ENCODE measurements around the gene FNDC4. TPM values are rescaled to one million over a fixed set of nuclear protein-coding genes. Genes with fewer than 3 reads are reported as not detected.

The FNDC4 gene
- total and polyA plus RNA-seq, 12 donors: 0.58 to 11.7 (median 2.0) TPM

- peaks cover 0 to 90% (median 43%) of the 10 kb centered on the region in 9 donors for H3K36me3 ChIP-seq
Observed at GRCh38 chr2:27461118-27461517, 33.9 kb downstream of the FNDC4 start.

GRCh38 chr2:27453968-27454367, 41.0 kb downstream of the FNDC4 start:
- peaks cover 0 to 100% (median 75%) of the 10 kb centered on the region in 9 donors for H3K36me3 ChIP-seq
- ATAC-seq: no peak
- 85 to 95% methylated on average over 7 of the region's 7 CpGs for WGBS, 2 donors
- H3K27me3 ChIP-seq: no peaks in the 10 kb centered on the region
- intact Hi-C loops (cut with DNase I): no loop called here
- H3K4me1 ChIP-seq: no peaks in the 10 kb centered on the region
- H3K27ac ChIP-seq: no peak overlapping the region
- TF ChIP-seq, protein P1, sequence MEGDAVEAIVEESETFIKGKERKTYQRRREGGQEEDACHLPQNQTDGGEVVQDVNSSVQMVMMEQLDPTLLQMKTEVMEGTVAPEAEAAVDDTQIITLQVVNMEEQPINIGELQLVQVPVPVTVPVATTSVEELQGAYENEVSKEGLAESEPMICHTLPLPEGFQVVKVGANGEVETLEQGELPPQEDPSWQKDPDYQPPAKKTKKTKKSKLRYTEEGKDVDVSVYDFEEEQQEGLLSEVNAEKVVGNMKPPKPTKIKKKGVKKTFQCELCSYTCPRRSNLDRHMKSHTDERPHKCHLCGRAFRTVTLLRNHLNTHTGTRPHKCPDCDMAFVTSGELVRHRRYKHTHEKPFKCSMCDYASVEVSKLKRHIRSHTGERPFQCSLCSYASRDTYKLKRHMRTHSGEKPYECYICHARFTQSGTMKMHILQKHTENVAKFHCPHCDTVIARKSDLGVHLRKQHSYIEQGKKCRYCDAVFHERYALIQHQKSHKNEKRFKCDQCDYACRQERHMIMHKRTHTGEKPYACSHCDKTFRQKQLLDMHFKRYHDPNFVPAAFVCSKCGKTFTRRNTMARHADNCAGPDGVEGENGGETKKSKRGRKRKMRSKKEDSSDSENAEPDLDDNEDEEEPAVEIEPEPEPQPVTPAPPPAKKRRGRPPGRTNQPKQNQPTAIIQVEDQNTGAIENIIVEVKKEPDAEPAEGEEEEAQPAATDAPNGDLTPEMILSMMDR (IDR thresholded peaks at IDR 0.05): no peak
- H3K9me3 ChIP-seq: no peaks in the 10 kb centered on the region
- no peak overlapping the region for H3K4me3 ChIP-seq
- no peak for DNase-seq

More at GRCh38 chr2:27461118-27461517, 33.9 kb downstream of the FNDC4 start:
- Histone ChIP-seq H3K4me1 (no peaks in the 10 kb centered on the region), H3K27me3 (no peaks in the 10 kb centered on the region), H3K4me3 (no peak overlapping the region), H3K27ac (no peak overlapping the region), H3K9me3 (no peaks in the 10 kb centered on the region)
- TF ChIP-seq, protein P1 (IDR thresholded peaks at IDR 0.05): no peak
- peak in 5 of 8 donors; percentile 47 to 75 (median 63) for ATAC-seq
- intact Hi-C loops (cut with DNase I): no loop called here
- WGBS, 2 donors: 64 to 68% methylated on average over 8 of the region's 8 CpGs
- DNase-seq: peak; percentile 19 to 27

- 42 to 100% methylated on average over 1 of the region's 1 CpG for WGBS, 2 donors
- intact Hi-C loops (cut with DNase I): no loop called here
- Histone ChIP-seq H3K9me3 (no peaks in the 10 kb centered on the region), H3K4me1 (no peaks in the 10 kb centered on the region), H3K27me3 (no peaks in the 10 kb centered on the region), H3K4me3 (no peak overlapping the region), H3K36me3 (peaks cover 0 to 99% (median 52%) of the 10 kb centered on the region in 9 donors), H3K27ac (no peak overlapping the region)
- TF ChIP-seq, protein P1 (IDR thresholded peaks at IDR 0.05): no peak
- no peak for ATAC-seq
- no peak for DNase-seq
Observed at GRCh38 chr2:27451095-27451494, 43.9 kb downstream of the FNDC4 start.

GRCh38 chr2:27448381-27448780, 46.6 kb downstream of the FNDC4 start:
- no peak for DNase-seq
- Histone ChIP-seq H3K27me3 (no peaks in the 10 kb centered on the region), H3K9me3 (no peaks in the 10 kb centered on the region), H3K36me3 (peaks cover 0 to 96% (median 35%) of the 10 kb centered on the region in 9 donors), H3K4me3 (no peak overlapping the region), H3K27ac (no peak overlapping the region), H3K4me1 (no peaks in the 10 kb centered on the region)
- 54 to 90% methylated on average over 3 of the region's 3 CpGs for WGBS, 2 donors
- intact Hi-C loops (cut with DNase I): no loop called here
- TF ChIP-seq, protein P1 (IDR thresholded peaks at IDR 0.05): no peak
- no peak for ATAC-seq

Data from heart right ventricle (tissue), 16 donors.